Right renal cortex interstitium (tissue), 3 donors: ENCODE results near the gene PPRC1. TPM values are rescaled to one million over a fixed set of nuclear protein-coding genes. Genes with fewer than 3 reads are reported as not detected.
"Not testable (repeated sequence)": the region's sequence is repeated elsewhere in the genome, so short reads cannot be mapped to it uniquely, and the experiment has no call there.

Experiments used
- DNase-seq, 3 donors: peaks; one replicate each; pipeline ENCODE4 v3.0.0-alpha.2; 2013; ENCODE audit warnings: low read depth in 3 of 3, low spot score in 2 of 3
- polyA plus RNA-seq, 3 donors: library from polyadenylated mRNA; unstranded; fragments of 120-200 nt; gene quantifications; one replicate each; pipeline ENCODE4 v1.2.1, GENCODE V29; 2013; ENCODE audit not compliant: insufficient read length in 3 of 3

PPRC1 gene
- polyA plus RNA-seq, 3 donors = 30.0 to 31.6 (median 31.1) TPM

GRCh38 chr10:102188941-102189898 is 56.4 kb downstream of the PPRC1 start:
- DNase-seq = not testable (repeated sequence)

GRCh38 chr10:102191956-102192355 is 59.1 kb downstream of the PPRC1 start:
- DNase-seq = no peak

GRCh38 chr10:102195296-102195870 is 62.5 kb downstream of the PPRC1 start:
- no peak for DNase-seq

- DNase-seq = no peak
These were observed 64.1 kb downstream of the PPRC1 start for GRCh38 chr10:102196893-102197292.

GRCh38 chr10:102198027-102198426 is 65.2 kb downstream of the PPRC1 start:
- DNase-seq = no peak

Other genes starting within 250 kb of the PPRC1 start
- gene ARMH3, start 76.9 kb upstream of the PPRC1 start, polyA plus RNA-seq = 10 to 100 TPM; 19.1 to 20.6 (median 20.1) TPM
- 10 to 100 TPM; 10.0 to 12.5 (median 11.2) TPM for gene HPS6, start 67.7 kb upstream of the PPRC1 start, polyA plus RNA-seq
- gene LDB1, start 12.7 kb upstream of the PPRC1 start, polyA plus RNA-seq = 100 to 1,000 TPM; 103 to 110 (median 107) TPM
- 10 to 100 TPM; 95.4 to 99.8 (median 99.0) TPM for gene NOLC1, start 19.3 kb downstream of the PPRC1 start, polyA plus RNA-seq
- gene ELOVL3, start 93.3 kb downstream of the PPRC1 start, polyA plus RNA-seq = 1 to 10 TPM; 2.8 to 3.2 (median 3.2) TPM
- gene PITX3, start 108.5 kb downstream of the PPRC1 start, polyA plus RNA-seq = under 1 TPM; 0.51 to 0.64 (median 0.53) TPM
- gene GBF1, start 112.5 kb downstream of the PPRC1 start, polyA plus RNA-seq = 10 to 100 TPM; 40.5 to 44.7 (median 42.3) TPM